Panc1 (cell line): Measurements from ENCODE around the gene PLCL1.

Source experiments
- CTCF ChIP-seq: fragments of 450-650 bp; IDR thresholded peaks from 2 replicates; pipeline ENCODE4 v1.5.1; 2017; ENCODE audit warnings: mild to moderate bottlenecking
- TF ChIP-seq, protein P1 (sequence below), 2 experiments: IDR thresholded peaks; 2 replicates each; pipeline ENCODE4 v1.6.1; 2011 to 2012; ENCODE audit warnings: low read depth in 2 of 2, control low read depth in 1 of 2, low read length in 1 of 2, mild to moderate bottlenecking in 1 of 2, moderate library complexity in 1 of 2; ENCODE audit not compliant: insufficient read depth in 1 of 2

DNA sequence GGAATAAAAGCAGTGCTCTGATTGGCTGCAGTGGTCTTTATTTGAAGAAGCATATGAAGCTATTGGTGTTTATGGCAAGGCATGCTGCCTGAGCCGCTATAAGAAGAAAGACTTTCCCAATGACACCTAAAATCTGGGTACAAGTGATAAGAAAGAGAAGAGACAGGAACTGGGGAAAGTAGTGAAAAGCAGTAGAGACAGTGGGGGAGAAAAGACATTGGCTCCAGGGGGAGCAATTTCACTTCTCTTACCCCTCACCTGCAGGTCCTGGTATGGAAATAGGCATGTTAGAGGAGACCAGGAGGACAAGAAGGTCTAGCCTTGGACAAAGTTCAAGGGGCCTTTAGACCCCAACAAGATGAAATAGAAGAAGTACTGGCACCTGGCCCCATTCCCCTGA, 47.1 kb downstream of the PLCL1 start:
- TF ChIP-seq, protein P1, sequence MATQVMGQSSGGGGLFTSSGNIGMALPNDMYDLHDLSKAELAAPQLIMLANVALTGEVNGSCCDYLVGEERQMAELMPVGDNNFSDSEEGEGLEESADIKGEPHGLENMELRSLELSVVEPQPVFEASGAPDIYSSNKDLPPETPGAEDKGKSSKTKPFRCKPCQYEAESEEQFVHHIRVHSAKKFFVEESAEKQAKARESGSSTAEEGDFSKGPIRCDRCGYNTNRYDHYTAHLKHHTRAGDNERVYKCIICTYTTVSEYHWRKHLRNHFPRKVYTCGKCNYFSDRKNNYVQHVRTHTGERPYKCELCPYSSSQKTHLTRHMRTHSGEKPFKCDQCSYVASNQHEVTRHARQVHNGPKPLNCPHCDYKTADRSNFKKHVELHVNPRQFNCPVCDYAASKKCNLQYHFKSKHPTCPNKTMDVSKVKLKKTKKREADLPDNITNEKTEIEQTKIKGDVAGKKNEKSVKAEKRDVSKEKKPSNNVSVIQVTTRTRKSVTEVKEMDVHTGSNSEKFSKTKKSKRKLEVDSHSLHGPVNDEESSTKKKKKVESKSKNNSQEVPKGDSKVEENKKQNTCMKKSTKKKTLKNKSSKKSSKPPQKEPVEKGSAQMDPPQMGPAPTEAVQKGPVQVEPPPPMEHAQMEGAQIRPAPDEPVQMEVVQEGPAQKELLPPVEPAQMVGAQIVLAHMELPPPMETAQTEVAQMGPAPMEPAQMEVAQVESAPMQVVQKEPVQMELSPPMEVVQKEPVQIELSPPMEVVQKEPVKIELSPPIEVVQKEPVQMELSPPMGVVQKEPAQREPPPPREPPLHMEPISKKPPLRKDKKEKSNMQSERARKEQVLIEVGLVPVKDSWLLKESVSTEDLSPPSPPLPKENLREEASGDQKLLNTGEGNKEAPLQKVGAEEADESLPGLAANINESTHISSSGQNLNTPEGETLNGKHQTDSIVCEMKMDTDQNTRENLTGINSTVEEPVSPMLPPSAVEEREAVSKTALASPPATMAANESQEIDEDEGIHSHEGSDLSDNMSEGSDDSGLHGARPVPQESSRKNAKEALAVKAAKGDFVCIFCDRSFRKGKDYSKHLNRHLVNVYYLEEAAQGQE (IDR thresholded peaks at IDR 0.05; ENCODE audit: insufficient read depth in 1 of 2, low read depth in 2 of 2, low read length in 1 of 2), result no peak
- peak; percentile 9; the same call in 1 of the 2 replicates for TF ChIP-seq CTCF
